ENCODE measurements around the gene DLX3.
A peak's percentile ranks its signal among the peaks of the same experiment; 100 is the strongest.

Gene DLX3

GRCh38 chr17:49959183-49959935 lies 35.7 kb downstream of the DLX3 start:
- H3K4me3 ChIP-seq (ENCODE audit: insufficient read depth, low read depth, low read length, poor library complexity, severe bottlenecking), result no peak overlapping the region
- no peaks in the 10 kb centered on the region for H3K9me3 ChIP-seq (ENCODE audit: control insufficient read depth, low read length)
- no peak overlapping the region for H3K27ac ChIP-seq (ENCODE audit: insufficient read depth, low read length, poor library complexity, severe bottlenecking)
- no peak for DNase-seq
- peaks cover 9% of the 10 kb centered on the region for H3K4me1 ChIP-seq (ENCODE audit: control insufficient read depth, insufficient read depth, low read length, poor library complexity, severe bottlenecking)
- no peaks in the 10 kb centered on the region for H3K36me3 ChIP-seq (ENCODE audit: control insufficient read depth, insufficient read depth, low read length)
- H3K27me3 ChIP-seq (replicated peaks; ENCODE audit: control insufficient read depth, insufficient read depth, low read length, poor library complexity, severe bottlenecking), result peaks cover 25% of the 10 kb centered on the region

- peaks cover 18% of the 10 kb centered on the region for H3K27me3 ChIP-seq (replicated peaks; ENCODE audit: control insufficient read depth, insufficient read depth, low read length, poor library complexity, severe bottlenecking)
- peaks cover 3% of the 10 kb centered on the region for H3K4me1 ChIP-seq (ENCODE audit: control insufficient read depth, insufficient read depth, low read length, poor library complexity, severe bottlenecking)
- H3K9me3 ChIP-seq (ENCODE audit: control insufficient read depth, low read length), result no peaks in the 10 kb centered on the region
- no peak overlapping the region for H3K27ac ChIP-seq (ENCODE audit: insufficient read depth, low read length, poor library complexity, severe bottlenecking)
- DNase-seq, result no peak
- no peaks in the 10 kb centered on the region for H3K36me3 ChIP-seq (ENCODE audit: control insufficient read depth, insufficient read depth, low read length)
- H3K4me3 ChIP-seq (ENCODE audit: insufficient read depth, low read depth, low read length, poor library complexity, severe bottlenecking), result no peak overlapping the region
These were observed 36.3 kb downstream of the DLX3 start for GRCh38 chr17:49958723-49959122.

GRCh38 chr17:49957350-49957749 lies 37.7 kb downstream of the DLX3 start:
- H3K27ac ChIP-seq (ENCODE audit: insufficient read depth, low read length, poor library complexity, severe bottlenecking), result no peak overlapping the region
- H3K9me3 ChIP-seq (ENCODE audit: control insufficient read depth, low read length), result no peaks in the 10 kb centered on the region

GRCh38 chr17:49956780-49957179 lies 38.2 kb downstream of the DLX3 start:
- H3K4me1 ChIP-seq (ENCODE audit: control insufficient read depth, insufficient read depth, low read length, poor library complexity, severe bottlenecking), result no peaks in the 10 kb centered on the region
- no peaks in the 10 kb centered on the region for H3K36me3 ChIP-seq (ENCODE audit: control insufficient read depth, insufficient read depth, low read length)
- H3K4me3 ChIP-seq (ENCODE audit: insufficient read depth, low read depth, low read length, poor library complexity, severe bottlenecking), result no peak overlapping the region
- H3K27me3 ChIP-seq (replicated peaks; ENCODE audit: control insufficient read depth, insufficient read depth, low read length, poor library complexity, severe bottlenecking), result peaks cover 9% of the 10 kb centered on the region
- no peak overlapping the region for H3K27ac ChIP-seq (ENCODE audit: insufficient read depth, low read length, poor library complexity, severe bottlenecking)
- H3K9me3 ChIP-seq (ENCODE audit: control insufficient read depth, low read length), result no peaks in the 10 kb centered on the region
- no peak for DNase-seq

More at GRCh38 chr17:49957350-49957749, 37.7 kb downstream of the DLX3 start:
- no peak for DNase-seq
- Histone ChIP-seq H3K4me3 (ENCODE audit: insufficient read depth, low read depth, low read length, poor library complexity, severe bottlenecking) (no peak overlapping the region), H3K36me3 (ENCODE audit: control insufficient read depth, insufficient read depth, low read length) (no peaks in the 10 kb centered on the region), H3K27me3 (replicated peaks; ENCODE audit: control insufficient read depth, insufficient read depth, low read length, poor library complexity, severe bottlenecking) (peaks cover 5% of the 10 kb centered on the region), H3K4me1 (ENCODE audit: control insufficient read depth, insufficient read depth, low read length, poor library complexity, severe bottlenecking) (no peaks in the 10 kb centered on the region)

GRCh38 chr17:49955157-49955556 lies 39.9 kb downstream of the DLX3 start:
- DNase-seq, result no peak
- no peaks in the 10 kb centered on the region for H3K36me3 ChIP-seq (ENCODE audit: control insufficient read depth, insufficient read depth, low read length)
- H3K27me3 ChIP-seq (replicated peaks; ENCODE audit: control insufficient read depth, insufficient read depth, low read length, poor library complexity, severe bottlenecking), result peaks cover 11% of the 10 kb centered on the region
- no peaks in the 10 kb centered on the region for H3K4me1 ChIP-seq (ENCODE audit: control insufficient read depth, insufficient read depth, low read length, poor library complexity, severe bottlenecking)
- H3K4me3 ChIP-seq (ENCODE audit: insufficient read depth, low read depth, low read length, poor library complexity, severe bottlenecking), result no peak overlapping the region
- no peak overlapping the region for H3K27ac ChIP-seq (ENCODE audit: insufficient read depth, low read length, poor library complexity, severe bottlenecking)
- no peaks in the 10 kb centered on the region for H3K9me3 ChIP-seq (ENCODE audit: control insufficient read depth, low read length)

- DNase-seq, result no peak
- no peaks in the 10 kb centered on the region for H3K9me3 ChIP-seq (ENCODE audit: control insufficient read depth, low read length)
These were observed 42.0 kb downstream of the DLX3 start for GRCh38 chr17:49952912-49953497.

GRCh38 chr17:49952209-49952911 lies 42.7 kb downstream of the DLX3 start:
- Histone ChIP-seq H3K4me1 (ENCODE audit: control insufficient read depth, insufficient read depth, low read length, poor library complexity, severe bottlenecking) (no peaks in the 10 kb centered on the region), H3K36me3 (ENCODE audit: control insufficient read depth, insufficient read depth, low read length) (no peaks in the 10 kb centered on the region), H3K4me3 (ENCODE audit: insufficient read depth, low read depth, low read length, poor library complexity, severe bottlenecking) (no peak overlapping the region), H3K27me3 (replicated peaks; ENCODE audit: control insufficient read depth, insufficient read depth, low read length, poor library complexity, severe bottlenecking) (peaks cover 11% of the 10 kb centered on the region), H3K27ac (ENCODE audit: insufficient read depth, low read length, poor library complexity, severe bottlenecking) (no peak overlapping the region), H3K9me3 (ENCODE audit: control insufficient read depth, low read length) (no peaks in the 10 kb centered on the region)
- DNase-seq, result peak; percentile 44 to 65 (median 61)

More at GRCh38 chr17:49952912-49953497, 42.0 kb downstream of the DLX3 start:
- Histone ChIP-seq H3K36me3 (ENCODE audit: control insufficient read depth, insufficient read depth, low read length) (no peaks in the 10 kb centered on the region), H3K27me3 (replicated peaks; ENCODE audit: control insufficient read depth, insufficient read depth, low read length, poor library complexity, severe bottlenecking) (peaks cover 11% of the 10 kb centered on the region), H3K4me3 (ENCODE audit: insufficient read depth, low read depth, low read length, poor library complexity, severe bottlenecking) (no peak overlapping the region), H3K27ac (ENCODE audit: insufficient read depth, low read length, poor library complexity, severe bottlenecking) (no peak overlapping the region), H3K4me1 (ENCODE audit: control insufficient read depth, insufficient read depth, low read length, poor library complexity, severe bottlenecking) (no peaks in the 10 kb centered on the region)

- no peak overlapping the region for H3K4me3 ChIP-seq (ENCODE audit: insufficient read depth, low read depth, low read length, poor library complexity, severe bottlenecking)
- H3K4me1 ChIP-seq (ENCODE audit: control insufficient read depth, insufficient read depth, low read length, poor library complexity, severe bottlenecking), result no peaks in the 10 kb centered on the region
- no peaks in the 10 kb centered on the region for H3K9me3 ChIP-seq (ENCODE audit: control insufficient read depth, low read length)
- no peak for DNase-seq
- no peaks in the 10 kb centered on the region for H3K36me3 ChIP-seq (ENCODE audit: control insufficient read depth, insufficient read depth, low read length)
- no peak overlapping the region for H3K27ac ChIP-seq (ENCODE audit: insufficient read depth, low read length, poor library complexity, severe bottlenecking)
- H3K27me3 ChIP-seq (replicated peaks; ENCODE audit: control insufficient read depth, insufficient read depth, low read length, poor library complexity, severe bottlenecking), result peaks cover 11% of the 10 kb centered on the region
These were observed 43.5 kb downstream of the DLX3 start for GRCh38 chr17:49951362-49952082.

GRCh38 chr17:49949634-49950033 lies 45.4 kb downstream of the DLX3 start:
- no peak for DNase-seq
- H3K4me1 ChIP-seq (ENCODE audit: control insufficient read depth, insufficient read depth, low read length, poor library complexity, severe bottlenecking), result no peaks in the 10 kb centered on the region
- no peak overlapping the region for H3K4me3 ChIP-seq (ENCODE audit: insufficient read depth, low read depth, low read length, poor library complexity, severe bottlenecking)
- H3K9me3 ChIP-seq (ENCODE audit: control insufficient read depth, low read length), result no peaks in the 10 kb centered on the region
- H3K27me3 ChIP-seq (replicated peaks; ENCODE audit: control insufficient read depth, insufficient read depth, low read length, poor library complexity, severe bottlenecking), result peaks cover 12% of the 10 kb centered on the region
- H3K36me3 ChIP-seq (ENCODE audit: control insufficient read depth, insufficient read depth, low read length), result no peaks in the 10 kb centered on the region
- no peak overlapping the region for H3K27ac ChIP-seq (ENCODE audit: insufficient read depth, low read length, poor library complexity, severe bottlenecking)

All from effector memory CD4-positive, alpha-beta T cell (primary cell).